ENCODE results near the gene TBC1D1. TPM values are rescaled to one million over a fixed set of nuclear protein-coding genes. Genes with fewer than 3 reads are reported as not detected.

The TBC1D1 gene
- total and polyA plus RNA-seq, 2 experiments from 2014 or later = 53.9 to 151 TPM

GRCh38 chr4:37893164-37893563 is 2.3 kb downstream of the TBC1D1 start (continued):
- TF ChIP-seq REST (IDR thresholded peaks at IDR 0.05; ENCODE audit: unreplicated experiment) = no peak
- no peak for TF ChIP-seq ETS1 (IDR thresholded peaks at IDR 0.05)
- no peak for TF ChIP-seq CTCF (conservative IDR thresholded peaks at IDR 0.05; ENCODE audit: low read depth in 2 of 2)
- TF ChIP-seq STAT1 (IDR thresholded peaks at IDR 0.05; ENCODE audit: unreplicated experiment) = no peak
- TF ChIP-seq NANOG (IDR thresholded peaks at IDR 0.05; ENCODE audit: borderline replicate concordance) = no peak
- TF ChIP-seq JUNB (IDR thresholded peaks at IDR 0.05; ENCODE audit: unreplicated experiment) = no peak
- no peak for TF ChIP-seq POLR2AphosphoS5 (IDR thresholded peaks at IDR 0.05; ENCODE audit: low read depth)
- TF ChIP-seq ZNF331 (CRISPR knock-in tag; IDR thresholded peaks at IDR 0.05; ENCODE audit: low read depth) = no peak
- TF ChIP-seq CREB1 (CRISPR knock-in tag; IDR thresholded peaks at IDR 0.05; ENCODE audit: low read depth) = no peak
- TF ChIP-seq ZNF114 (CRISPR knock-in tag; IDR thresholded peaks at IDR 0.05) = no peak

- H3K27ac ChIP-seq (ENCODE audit: low read depth) = no peak overlapping the region
- peaks cover 2% of the 10 kb centered on the region; the same call in 1 of the 3 replicates for H3K36me3 Mint-ChIP-seq (ENCODE audit: low read depth)
- peaks cover 22% of the 10 kb centered on the region for H3K27me3 ChIP-seq (ENCODE audit: insufficient read depth)
- H3K4me3 ChIP-seq = no peak overlapping the region
- no peaks in the 10 kb centered on the region for H3K9me2 ChIP-seq (ENCODE audit: insufficient read depth)
- H4K20me1 ChIP-seq (replicated peaks; ENCODE audit: insufficient read depth) = no peaks in the 10 kb centered on the region
- no peaks in the 10 kb centered on the region for H3K79me2 ChIP-seq (replicated peaks; ENCODE audit: insufficient read depth)
- H3K9me3 Mint-ChIP-seq = no peaks in the 10 kb centered on the region
- H3K4me1 ChIP-seq (ENCODE audit: insufficient read depth) = peaks cover 9% of the 10 kb centered on the region; the same call in 1 of the 2 replicates
- no peak overlapping the region for H3K4me2 ChIP-seq
- H3K27me3 Mint-ChIP-seq (ENCODE audit: insufficient read depth, low read depth, poor library complexity) = peaks cover 10% of the 10 kb centered on the region
- no peak overlapping the region for H3K4me3 Mint-ChIP-seq
- DNase-seq (ENCODE audit: low spot score) (no peak), ATAC-seq (no peak)
- peaks cover 12% of the 10 kb centered on the region for H3K4me1 Mint-ChIP-seq
- no peaks in the 10 kb centered on the region for H3F3A ChIP-seq (replicated peaks; ENCODE audit: low read depth)
- H3K36me3 ChIP-seq (ENCODE audit: insufficient read depth) = no peaks in the 10 kb centered on the region
- no peak overlapping the region for H3K27ac Mint-ChIP-seq
- H2AFZ ChIP-seq = no peak overlapping the region
- no peak for TF ChIP-seq CTCF (conservative IDR thresholded peaks at IDR 0.05; ENCODE audit: low read depth in 2 of 2)
- TF ChIP-seq ZNF114 (CRISPR knock-in tag; IDR thresholded peaks at IDR 0.05) = no peak
- no peak for TF ChIP-seq NANOG (IDR thresholded peaks at IDR 0.05; ENCODE audit: borderline replicate concordance)
- TF ChIP-seq CREB1 (CRISPR knock-in tag; IDR thresholded peaks at IDR 0.05; ENCODE audit: low read depth) = no peak
- no peak for TF ChIP-seq STAT1 (IDR thresholded peaks at IDR 0.05; ENCODE audit: unreplicated experiment)
- no peak for TF ChIP-seq ZNF331 (CRISPR knock-in tag; IDR thresholded peaks at IDR 0.05; ENCODE audit: low read depth)
- no peak for TF ChIP-seq EZH2phosphoT487 (IDR thresholded peaks at IDR 0.05; ENCODE audit: unreplicated experiment)
- TF ChIP-seq ETS1 (IDR thresholded peaks at IDR 0.05) = no peak
- TF ChIP-seq JUNB (IDR thresholded peaks at IDR 0.05; ENCODE audit: unreplicated experiment) = no peak
These were observed 4.4 kb downstream of the TBC1D1 start for GRCh38 chr4:37895271-37895670.

Measured in GM23338 (cell line).